Psoas muscle (tissue), 8 donors: ENCODE data around the gene TRMT44. TPM values are rescaled to one million over a fixed set of nuclear protein-coding genes. Genes with fewer than 3 reads are reported as not detected.
A peak's percentile ranks its signal among the peaks of the same experiment; 100 is the strongest.

Source experiments
- ATAC-seq, 4 donors: fragments of 200-7000 bp; cut with Tn5 transposase; one replicate each; pipeline ENCODE4 v1.9.1; 2020; ENCODE audit warnings: moderate library complexity in 3 of 4, mild to moderate bottlenecking in 2 of 4
- DNase-seq, 2 donors: peaks; one replicate each; pipeline ENCODE4 v3.0.0-alpha.2; 2020
- H3K27ac ChIP-seq: fragments of 200-600 bp; one replicate; pipeline ENCODE4 v1.8.0; 2022
- H3K27me3 ChIP-seq, 3 donors: fragments of 200-600 bp in 1 of 3; one replicate each; pipeline versions ENCODE4 v1.6.1 to v1.8.0; 2013 to 2022; ENCODE audit warnings: low read length in 2 of 3, mild to moderate bottlenecking in 2 of 3, moderate library complexity in 1 of 3; ENCODE audit not compliant: insufficient read depth in 3 of 3
- H3K36me3 ChIP-seq, 2 donors: fragments of 200-600 bp in 1 of 2; one replicate each; pipeline versions ENCODE4 v1.6.1 to v1.8.0; 2013 to 2022; ENCODE audit warnings: low read depth in 1 of 2, mild to moderate bottlenecking in 1 of 2, moderate library complexity in 1 of 2; ENCODE audit not compliant: insufficient read depth in 1 of 2
- H3K4me1 ChIP-seq: fragments of 200-600 bp; one replicate; pipeline ENCODE4 v1.8.0; 2022
- H3K4me3 ChIP-seq: fragments of 200-600 bp; one replicate; pipeline ENCODE4 v1.8.0; 2022; ENCODE audit warnings: mild to moderate bottlenecking
- H3K9me3 ChIP-seq: fragments of 200-600 bp; one replicate; pipeline ENCODE4 v1.8.0; 2022
- CTCF ChIP-seq: fragments of 200-600 bp; IDR thresholded peaks from one replicate; pipeline ENCODE4 v1.8.0; 2022; ENCODE audit warnings: antibody characterized with exemption
- WGBS, 3 donors: extraction: QIAGEN DNeasy Blood & Tissue Kit; methylation state at CpG; one replicate each; pipeline versions ENCODE4 v1.1.6 to v1.1.7; 2013; 5-methylcytosine and 5-hydroxymethylcytosine counted together
- intact Hi-C, 2 donors: fragments of 100-400 bp; cut with DNase I; formaldehyde crosslinking; loops; one replicate each; pipeline versions ENCODE4 v1.11.0 to v1.14.2; 2022
- polyA plus RNA-seq, 3 donors: library from polyadenylated mRNA; stranded (reverse); fragments of 200-250 nt; gene quantifications; one replicate each; pipeline ENCODE4 v1.2.3, GENCODE V29; 2013
- total RNA-seq, 4 donors: library from RNA; stranded (reverse); fragmentation: NEBNext Ultra II Directional in 2 of 4; extraction: Animal tissue kit (Norgen Biotek cat#: 25700) in 2 of 4; gene quantifications; one replicate each; pipeline versions ENCODE4 v1.2.1 to v1.2.4, GENCODE V29; 2021 to 2023
- donor health status: healthy with polysubstance abuse.
- donor health status: DM: no; HTN: no; CAD: no; lungs with moderate emphysema.
- donor health status: Bipolar disorder and iron deficiency.
- donor health status: healthy.
- donor health status: DM: yes; HTN: yes; CAD: no.
- donor health status: DM: no; HTN: no; CAD: no.
- donor health status: DM: no; HTN: no; CAD: no.
- donor health status: DM: yes; HTN: yes; CAD: no.

TRMT44 gene
- total and polyA plus RNA-seq, 7 donors: 3.4 to 9.1 (median 5.4) TPM

- Histone ChIP-seq H3K4me3 (no peak overlapping the region), H3K4me1 (peaks cover 12% of the 10 kb centered on the region), H3K36me3 (no peaks in the 10 kb centered on the region), H3K27ac (no peak overlapping the region), H3K27me3 (no peaks in the 10 kb centered on the region), H3K9me3 (no peaks in the 10 kb centered on the region)
- intact Hi-C loops: no loop called here
- no peak for TF ChIP-seq CTCF
- WGBS, 3 donors: 92 to 95% (median 94%) methylated on average over 6 of the region's 6 CpGs
- ATAC-seq (no peak), DNase-seq (no peak)
Observed at GRCh38 chr4:8502371-8502770, 61.8 kb downstream of the TRMT44 start.

DNA sequence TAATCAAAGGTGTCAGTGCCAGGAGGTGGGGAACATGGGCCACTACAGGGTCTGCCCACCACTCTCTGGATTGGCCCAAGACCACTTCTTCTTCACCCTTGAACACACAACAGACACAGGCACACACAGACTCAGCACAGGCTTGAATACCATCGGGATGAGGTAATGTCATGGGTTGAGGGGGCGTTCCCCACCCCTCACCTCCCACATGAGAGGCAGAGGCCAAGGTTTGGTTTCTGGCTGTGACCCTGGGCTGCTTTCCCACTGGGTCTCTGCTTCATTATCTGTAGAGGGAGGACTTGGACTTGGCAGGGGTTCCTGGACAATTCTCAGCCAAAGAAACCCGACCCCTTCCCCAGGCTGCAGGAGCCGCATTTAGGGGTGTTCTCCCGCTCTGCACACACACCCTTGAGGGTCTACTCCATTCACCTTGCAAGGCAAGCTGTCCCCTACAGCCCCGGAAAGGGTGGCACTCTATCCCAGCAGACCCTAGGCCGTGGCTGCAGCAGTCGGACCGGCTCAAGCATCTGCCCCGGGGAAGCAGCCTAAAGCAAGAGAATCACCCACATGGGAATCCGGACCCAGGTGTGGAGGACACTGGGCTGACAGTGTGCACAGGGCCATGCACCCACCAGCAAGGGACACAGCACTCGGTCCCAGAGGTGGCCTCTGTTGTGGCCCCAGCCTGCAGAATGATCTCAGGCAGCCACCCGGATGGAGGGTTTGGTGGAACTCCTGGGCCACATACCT is 62.4 kb downstream of the TRMT44 start:
- ATAC-seq (no peak), DNase-seq (no peak)
- no peaks in the 10 kb centered on the region for H3K9me3 ChIP-seq
- no peak overlapping the region for H3K4me3 ChIP-seq
- no peak overlapping the region for H3K27ac ChIP-seq
- H3K36me3 ChIP-seq: no peaks in the 10 kb centered on the region
- peaks cover 14% of the 10 kb centered on the region for H3K4me1 ChIP-seq
- WGBS, 3 donors: 45 to 72% (median 54%) methylated on average over 13 of the region's 13 CpGs
- intact Hi-C loops: no loop called here
- H3K27me3 ChIP-seq: no peaks in the 10 kb centered on the region
- TF ChIP-seq CTCF: no peak

- ATAC-seq (peak in 1 of 4 donors; percentile 37), DNase-seq (no peak)
- H3K4me3 ChIP-seq: no peak overlapping the region
- no peak for TF ChIP-seq CTCF
- no peaks in the 10 kb centered on the region for H3K9me3 ChIP-seq
- no peak overlapping the region for H3K27ac ChIP-seq
- no peaks in the 10 kb centered on the region for H3K27me3 ChIP-seq
- H3K36me3 ChIP-seq: no peaks in the 10 kb centered on the region
- peaks cover 14% of the 10 kb centered on the region for H3K4me1 ChIP-seq
- intact Hi-C loops: no loop called here
- 30 to 44% (median 37%) methylated on average over 11 of the region's 11 CpGs for WGBS, 3 donors
Observed at GRCh38 chr4:8503801-8504200, 63.2 kb downstream of the TRMT44 start.

DNA sequence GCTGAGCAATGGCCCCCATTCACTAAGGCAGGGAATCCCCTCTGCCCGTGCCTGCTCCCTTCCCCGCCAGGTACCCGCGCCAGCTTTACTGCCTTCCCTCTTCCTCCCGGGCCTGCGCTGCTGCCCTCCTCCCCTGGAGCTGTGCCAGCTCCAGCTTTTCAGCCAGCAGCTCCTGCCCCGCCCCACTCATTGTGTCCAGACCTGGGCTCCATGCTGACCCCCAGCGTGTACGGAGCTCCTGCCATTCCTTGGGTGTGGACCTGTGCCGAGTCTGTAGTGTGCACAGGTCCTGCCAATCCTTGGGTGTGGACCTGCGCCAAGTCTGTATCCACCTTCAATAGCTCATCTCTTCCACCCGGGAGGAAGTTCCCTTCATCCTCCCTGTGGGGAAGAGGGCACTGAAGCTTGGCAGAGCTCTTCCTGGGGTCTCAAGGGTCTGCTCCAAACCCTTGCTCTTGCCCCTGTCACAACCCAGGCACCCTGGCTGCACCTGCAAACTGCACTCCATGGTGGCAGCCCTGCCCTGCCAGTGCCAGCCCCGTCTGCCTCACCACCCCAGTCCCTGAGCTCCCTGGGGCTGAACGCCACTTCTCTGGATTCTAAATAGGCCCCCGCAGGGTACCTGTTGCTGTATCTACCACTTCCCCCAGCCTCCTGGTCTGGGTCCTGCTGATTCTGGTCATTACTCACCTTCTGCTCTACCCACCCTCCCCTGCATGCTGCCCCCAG is 63.9 kb downstream of the TRMT44 start:
- intact Hi-C loops: no loop called here
- WGBS, 3 donors: 40 to 48% (median 44%) methylated on average over 14 to 15 of the region's 15 CpGs
- ATAC-seq (peak in 1 of 4 donors; percentile 14), DNase-seq (no peak)
- Histone ChIP-seq H3K4me3 (no peak overlapping the region), H3K4me1 (peaks cover 14% of the 10 kb centered on the region), H3K9me3 (no peaks in the 10 kb centered on the region), H3K27me3 (no peaks in the 10 kb centered on the region), H3K27ac (no peak overlapping the region), H3K36me3 (no peaks in the 10 kb centered on the region)
- no peak for TF ChIP-seq CTCF
